HG02938 (cell line): ENCODE results near the gene CTLA4.

Source experiments
- ATAC-seq: cut with Tn5 transposase; IDR thresholded peaks from one replicate; pipeline ENCODE4 v1.9.1; 2021; ENCODE audit warnings: mild to moderate bottlenecking, moderate library complexity; ENCODE audit not compliant: unreplicated experiment

CTLA4 gene

GRCh38 chr2:203867561-203868200 lies at the start of gene CTLA4:
TSS of gene CTLA4 (plus strand) at chr2:203867771. CDS start at chr2:203867943, 172 bp downstream.
- no peak for ATAC-seq

GRCh38 chr2:203818656-203819055 lies 48.9 kb upstream of the CTLA4 start:
- ATAC-seq, result no peak

- no peak for ATAC-seq
Measured at GRCh38 chr2:203819434-203820133, 48.0 kb upstream of the CTLA4 start.

GRCh38 chr2:203820969-203821368 lies 46.6 kb upstream of the CTLA4 start:
- ATAC-seq, result no peak

- no peak for ATAC-seq
Measured at GRCh38 chr2:203822240-203822639, 45.3 kb upstream of the CTLA4 start.

- ATAC-seq, result no peak
Measured at GRCh38 chr2:203823173-203823572, 44.4 kb upstream of the CTLA4 start.

GRCh38 chr2:203824057-203824456 lies 43.5 kb upstream of the CTLA4 start:
- ATAC-seq, result no peak

GRCh38 chr2:203824603-203825002 lies 43.0 kb upstream of the CTLA4 start:
- ATAC-seq, result no peak

GRCh38 chr2:203826704-203827103 lies 40.9 kb upstream of the CTLA4 start:
- no peak for ATAC-seq

GRCh38 chr2:203830304-203831055 lies 37.1 kb upstream of the CTLA4 start:
- no peak for ATAC-seq

GRCh38 chr2:203835420-203835819 lies 32.2 kb upstream of the CTLA4 start:
- ATAC-seq, result no peak

- no peak for ATAC-seq
Measured at GRCh38 chr2:203835892-203836800, 31.4 kb upstream of the CTLA4 start.

GRCh38 chr2:203840655-203841205 lies 26.8 kb upstream of the CTLA4 start:
- no peak for ATAC-seq

GRCh38 chr2:203841654-203842053 lies 25.9 kb upstream of the CTLA4 start:
- no peak for ATAC-seq

GRCh38 chr2:203842373-203842772 lies 25.2 kb upstream of the CTLA4 start:
- ATAC-seq, result no peak

- no peak for ATAC-seq
Measured at GRCh38 chr2:203846490-203847105, 21.0 kb upstream of the CTLA4 start.

- no peak for ATAC-seq
Measured at GRCh38 chr2:203849010-203849409, 18.6 kb upstream of the CTLA4 start.

- ATAC-seq, result no peak
Measured at GRCh38 chr2:203852760-203853159, 14.8 kb upstream of the CTLA4 start.

GRCh38 chr2:203853271-203853670 lies 14.3 kb upstream of the CTLA4 start:
- ATAC-seq, result no peak

- ATAC-seq, result no peak
Measured at GRCh38 chr2:203853722-203854121, 13.8 kb upstream of the CTLA4 start.
